ENCODE results near the gene NACC2. TPM values are rescaled to one million over a fixed set of nuclear protein-coding genes. Genes with fewer than 3 reads are reported as not detected.

The NACC2 gene
- total and polyA plus RNA-seq, 2 donors (not counting 3 experiments of a cell fraction or from before 2014, with no cell fraction given) = 15.8 to 27.1 TPM

DNA sequence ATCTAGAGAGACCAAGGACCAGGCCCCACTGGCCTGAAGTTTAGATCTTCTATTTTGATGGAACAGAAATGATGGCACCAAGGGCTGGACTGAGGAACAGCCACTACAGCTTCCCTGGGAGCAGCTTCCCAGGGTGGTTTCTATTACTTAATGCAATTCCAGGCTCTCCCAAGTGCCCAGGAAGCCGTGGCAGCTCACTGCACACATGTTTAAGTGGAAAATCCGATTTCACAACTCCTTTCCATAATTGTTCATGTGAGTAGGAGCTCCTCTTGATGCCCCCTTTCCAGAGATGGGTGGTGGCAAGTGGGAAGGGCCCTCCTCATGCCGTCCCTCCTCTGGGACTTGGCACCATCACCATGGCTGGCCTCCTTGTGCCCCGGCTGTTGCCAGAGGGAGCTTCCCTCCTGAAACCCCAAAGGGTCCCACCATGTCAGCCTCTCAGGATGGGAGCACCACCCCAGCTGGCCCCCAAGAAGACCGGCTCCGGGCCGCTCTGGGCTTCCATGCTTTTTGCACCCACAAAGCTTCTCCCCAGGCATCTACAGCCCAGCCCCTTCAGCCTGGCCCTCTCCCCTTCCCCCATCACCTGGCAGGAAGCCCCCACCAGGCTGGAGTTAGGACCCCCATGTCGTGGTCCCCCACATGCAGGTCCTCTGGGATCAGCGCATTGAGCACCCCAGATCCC, 124.8 kb downstream of the NACC2 start:
- TF ChIP-seq POLR2AphosphoS5 (IDR thresholded peaks at IDR 0.05; ENCODE audit: insufficient read depth, low read depth, low read length) (no peak), GATA2 (IDR thresholded peaks at IDR 0.05; ENCODE audit: insufficient read depth, insufficient read length, low read depth, low read length) (no peak), FOS (IDR thresholded peaks at IDR 0.05; ENCODE audit: borderline replicate concordance, insufficient read depth, low read length) (no peak), EZH2 (IDR thresholded peaks at IDR 0.05; ENCODE audit: borderline replicate concordance, low read depth, low read length, severe bottlenecking) (no peak), JUN (IDR thresholded peaks at IDR 0.05; ENCODE audit: borderline replicate concordance, insufficient read depth, insufficient read length, low read depth) (no peak), POLR2A (IDR thresholded peaks at IDR 0.05; ENCODE audit: low read depth, low read length) (no peak), CTCF (IDR thresholded peaks at IDR 0.05; ENCODE audit: extremely low read depth in 1 of 2, insufficient read depth in 1 of 2, low read depth in 1 of 2, low read length in 2 of 2) (no peak), MYC (IDR thresholded peaks at IDR 0.05; ENCODE audit: low read depth, low read length) (no peak), MAX (IDR thresholded peaks at IDR 0.05; ENCODE audit: insufficient read depth, insufficient read length) (no peak)
- BruUV-seq (replicated peaks) = no TSS peak
- no peaks in the 10 kb centered on the region for H4K20me1 ChIP-seq (replicated peaks; ENCODE audit: control insufficient read depth, extremely low read depth, insufficient read depth, low read length)
- dilution Hi-C loops (cut with MboI; ENCODE audit: extremely low pct_ligation_motif_present, low sequenced_read_pairs) = no loop called here
- H3K9me3 ChIP-seq (replicated peaks; ENCODE audit: control insufficient read depth, insufficient read depth, low read length) = no peaks in the 10 kb centered on the region
- H3K4me2 ChIP-seq (ENCODE audit: insufficient read depth, low read length) = no peak overlapping the region
- POLR2A ChIA-PET = no interaction called here
- H2AFZ ChIP-seq (ENCODE audit: low read depth, low read length) = no peak overlapping the region
- no peaks in the 10 kb centered on the region for H3K27me3 ChIP-seq (ENCODE audit: control insufficient read depth in 2 of 2, insufficient read depth in 2 of 2, low read length in 2 of 2)
- peaks cover 22% of the 10 kb centered on the region for H3K4me1 ChIP-seq (ENCODE audit: control insufficient read depth, extremely low read depth, insufficient read depth, low read length)
- no peak for DNase-seq (ENCODE audit: low read depth, low spot score)
- intact Hi-C loops (cut with micrococcal nuclease) = no loop called here
- FAIRE-seq = no peak
- peak overlapping the region; percentile 29 for H3K27ac ChIP-seq (ENCODE audit: insufficient read depth, low read depth, low read length)
- H3K36me3 ChIP-seq (ENCODE audit: control insufficient read depth in 2 of 2, extremely low read depth in 1 of 2, insufficient read depth in 2 of 2, low read length in 2 of 2) = no peaks in the 10 kb centered on the region
- CTCF ChIA-PET = interaction anchor here (0.8 to 5.8 kb wide), 6 partner anchors 9 to 163 kb away, joined by 3 to 211 read pairs (median 5); partner anchors contain the start of genes TMEM250 and UBAC1
- no peak overlapping the region for H3K9ac ChIP-seq (replicated peaks; ENCODE audit: extremely low read depth, insufficient read depth, low read length)
- no peaks in the 10 kb centered on the region for H3K9me1 ChIP-seq (replicated peaks; ENCODE audit: control insufficient read depth, extremely low read depth, insufficient read depth, low read length)
- H3K79me2 ChIP-seq (ENCODE audit: control insufficient read depth, insufficient read depth, low read length) = no peaks in the 10 kb centered on the region
- no peak overlapping the region for H3K4me3 ChIP-seq (replicated peaks in 1 of 3; ENCODE audit: insufficient read depth in 1 of 3, low read depth in 1 of 3, low read length in 3 of 3)
